GM12878 (cell line): ENCODE measurements around the gene CLASP2. TPM values are rescaled to one million over a fixed set of nuclear protein-coding genes. Genes with fewer than 3 reads are reported as not detected.
"Not testable (repeated sequence)": the region's sequence is repeated elsewhere in the genome, so short reads cannot be mapped to it uniquely, and the experiment has no call there.

ENCODE experiments used
- ATAC-seq: fragments of 200-7000 bp; cut with Tn5 transposase; 3 replicates; pipeline ENCODE4 v1.9.1; 2020; ENCODE audit warnings: mild to moderate bottlenecking, moderate library complexity
- BruUV-seq: library from RNA; stranded (reverse); fragments of 400-500 nt; replicated peaks from 2 replicates; lab custom pipeline; 2021; lab: Mats Ljungman, UMichigan
- CTCF ChIA-PET: fragments of 300-600 bp; sonication (Branson Sonifier 250); formaldehyde crosslinking; extraction: SDS; loops from one replicate; lab custom pipeline; 2021; ENCODE audit warnings: inconsistent platforms; lab: Yijun Ruan, JAX
- POLR2A ChIA-PET: fragments of 350-600 bp; formaldehyde crosslinking; extraction: SDS; loops from one replicate; lab custom pipeline; 2021; ENCODE audit warnings: inconsistent platforms; lab: Charles Lee
- RAD21 ChIA-PET: fragments of 300-600 bp; sonication (Branson Sonifier 250); formaldehyde crosslinking; loops from one replicate; lab custom pipeline; 2023; ENCODE audit warnings: antibody characterized with exemption; ENCODE audit not compliant: unreplicated experiment; lab: Charles Lee
- SMC1A ChIA-PET: fragments of 300-600 bp; sonication (Branson Sonifier 250); formaldehyde crosslinking; loops from one replicate; lab custom pipeline; 2023; ENCODE audit not compliant: unreplicated experiment, uncharacterized antibody; lab: Charles Lee
- DNase-seq: peaks from one replicate; pipeline ENCODE4 v3.0.0-alpha.2; 2011; ENCODE audit warnings: low read depth, low spot score
- FAIRE-seq: peaks from 3 replicates; lab custom pipeline; 2011; peaks lifted over from hg19 to GRCh38; lab: Jason Lieb, UNC
- H2AFZ ChIP-seq: 2 replicates; pipeline ENCODE4 v1.6.0; 2011; ENCODE audit warnings: low read depth, low read length, control low read depth; ENCODE audit not compliant: control insufficient read depth
- H3K27ac ChIP-seq: 2 replicates; pipeline ENCODE4 v1.5.1; 2011; ENCODE audit warnings: control low read depth; ENCODE audit not compliant: control insufficient read depth, insufficient read depth
- H3K27me3 ChIP-seq, 2 experiments: replicated peaks in 1 of 2; 2 replicates each; pipeline versions ENCODE4 v1.6.0 to v1.6.1; 2011; ENCODE audit warnings: low read length in 1 of 2; ENCODE audit not compliant: control insufficient read depth in 2 of 2, insufficient read depth in 2 of 2
- H3K36me3 ChIP-seq, 2 experiments: 2 replicates each; pipeline ENCODE4 v1.5.1; 2011; ENCODE audit warnings: low read length in 1 of 2; ENCODE audit not compliant: control insufficient read depth in 2 of 2, insufficient read depth in 2 of 2
- H3K4me1 ChIP-seq: 2 replicates; pipeline ENCODE4 v1.6.1; 2011; ENCODE audit warnings: mild to moderate bottlenecking, low read length, moderate library complexity, mixed read lengths; ENCODE audit not compliant: control insufficient read depth, insufficient read depth
- H3K4me2 ChIP-seq: 2 replicates; pipeline ENCODE4 v1.6.0; 2011; ENCODE audit warnings: control low read depth; ENCODE audit not compliant: control insufficient read depth, insufficient read depth
- H3K4me3 ChIP-seq: fragments of 200-600 bp; sonication (generic); 2 replicates; pipeline ENCODE4 v1.5.1; 2016
- H3K79me2 ChIP-seq: 2 replicates; pipeline ENCODE4 v1.6.0; 2011; ENCODE audit warnings: low read length; ENCODE audit not compliant: control insufficient read depth, insufficient read depth
- H3K9ac ChIP-seq: 2 replicates; pipeline ENCODE4 v1.8.0; 2011; ENCODE audit warnings: low read length, control low read depth, mixed read lengths; ENCODE audit not compliant: control insufficient read depth, insufficient read depth
- H3K9me3 ChIP-seq: replicated peaks from 3 replicates; pipeline ENCODE4 v1.5.1; 2011; ENCODE audit warnings: mild to moderate bottlenecking, low read length; ENCODE audit not compliant: control insufficient read depth, insufficient read depth
- H4K20me1 ChIP-seq: 2 replicates; pipeline ENCODE4 v1.6.0; 2011; ENCODE audit not compliant: control insufficient read depth, insufficient read depth
- CBX5 ChIP-seq: sonication (generic); IDR thresholded peaks from 2 replicates; pipeline ENCODE4 v1.6.1; 2016; ENCODE audit warnings: low read depth, moderate library complexity, mild to moderate bottlenecking, inconsistent platforms
- E2F4 ChIP-seq: IDR thresholded peaks from 2 replicates; pipeline ENCODE4 v1.6.1; 2012; ENCODE audit warnings: low read depth, low read length, improper control_type of control experiment
- ESRRA ChIP-seq: IDR thresholded peaks from 2 replicates; pipeline ENCODE4 v1.6.1; 2012; ENCODE audit warnings: mild to moderate bottlenecking, low read length, improper control_type of control experiment
- MTA3 ChIP-seq: IDR thresholded peaks from 2 replicates; pipeline ENCODE4 v1.6.1; 2012; ENCODE audit warnings: low read length, inconsistent platforms, borderline replicate concordance
- NR2F1 ChIP-seq: fragments of 450-650 bp; conservative IDR thresholded peaks from 2 replicates; pipeline ENCODE4 v1.6.1; 2017; ENCODE audit warnings: mild to moderate bottlenecking
- SMC3 ChIP-seq: IDR thresholded peaks from 2 replicates; pipeline ENCODE4 v1.6.1; 2011; ENCODE audit warnings: low read length, improper control_type of control experiment, borderline replicate concordance
- SREBF1 ChIP-seq: IDR thresholded peaks from 2 replicates; pipeline ENCODE4 v1.6.1; 2012; ENCODE audit warnings: mild to moderate bottlenecking, low read length
- SRF ChIP-seq, 2 experiments: IDR thresholded peaks; 2 replicates each; pipeline ENCODE4 v1.6.1; 2011; ENCODE audit warnings: low read depth in 2 of 2, low read length in 2 of 2, mild to moderate bottlenecking in 1 of 2, moderate library complexity in 1 of 2
- TAF1 ChIP-seq: IDR thresholded peaks from 2 replicates; pipeline ENCODE4 v1.6.1; 2011; ENCODE audit warnings: mild to moderate bottlenecking, low read depth, low read length, borderline replicate concordance
- ZBTB33 ChIP-seq: fragments of 450-650 bp; IDR thresholded peaks from 2 replicates; pipeline ENCODE4 v1.6.1; 2017; ENCODE audit warnings: mild to moderate bottlenecking
- WGBS: methylation state at CpG from one replicate; pipeline ENCODE4 v1.1.6; 2016; ENCODE audit warnings: low lambda C conversion rate; ENCODE audit not compliant: insufficient replicate concordance, insufficient coverage; ENCODE audit errors: missing lambda C conversion rate; 5-methylcytosine and 5-hydroxymethylcytosine counted together
- in situ Hi-C: fragments of 300-500 bp; cut with MboI; formaldehyde crosslinking; loops from 9 replicates; pipeline ENCODE4 v1.14.3; 2018; ENCODE audit warnings: mixed read lengths
- intact Hi-C: fragments of 100-400 bp; cut with micrococcal nuclease; formaldehyde crosslinking; loops from one replicate; pipeline ENCODE4 v1.14.2; 2022; ENCODE audit not compliant: unreplicated experiment
- polyA plus RNA-seq, 11 experiments: library from polyadenylated mRNA; depleted of rRNA in 4 of 11; unstranded in 6 of 11; stranded (reverse) in 5 of 11; fragments of >200 nt; fragmentation: Nextera tagmentation in 4 of 11; fragmentation: Illumina TruSeq in 1 of 11; extraction: Ambion mirVana in 4 of 11; extraction: Trizol in 1 of 11; gene quantifications; 1 replicate in 1 of 11; 2 replicates in 10 of 11; pipeline versions ENCODE4 v1.2.1 to v1.2.3, GENCODE V29; 2011 to 2016; ENCODE audit warnings: inconsistent platforms in 2 of 11, missing spikeins in 2 of 11, low read depth in 1 of 11
- total RNA-seq, 4 experiments: library from RNA; depleted of rRNA in 3 of 4; stranded (reverse); fragments of >200 nt in 3 of 4; fragmentation: Illumina TruSeq in 1 of 4; extraction: Trizol in 1 of 4; gene quantifications; 2 replicates each; pipeline versions ENCODE4 v1.2.1 to v1.2.3, GENCODE V29; 2013 to 2021

The CLASP2 gene
- total and polyA plus RNA-seq, 10 of the 15 experiments (the other 5 are each of a cell fraction or from before 2014, with no cell fraction given) = 4.0 to 38.3 (median 26.8) TPM

- Histone ChIP-seq H3K9ac (no peak overlapping the region), H4K20me1 (no peaks in the 10 kb centered on the region), H2AFZ (no peak overlapping the region), H3K27me3 (no peaks in the 10 kb centered on the region), H3K27ac (no peak overlapping the region), H3K4me1 (no peaks in the 10 kb centered on the region), H3K4me3 (no peak overlapping the region), H3K9me3 (no peaks in the 10 kb centered on the region), H3K36me3 (no peaks in the 10 kb centered on the region), H3K79me2 (no peaks in the 10 kb centered on the region), H3K4me2 (no peak overlapping the region)
- no peak for DNase-seq
- no peak for FAIRE-seq
- WGBS = 76% methylated on average over 15 of the region's 15 CpGs
- ChIA-PET POLR2A (no interaction called here), RAD21 (no interaction called here), SMC1A (no interaction called here), CTCF (no interaction called here)
- intact Hi-C loops = no loop called here
- TF ChIP-seq SMC3 (no peak), ZBTB33 (no peak), CBX5 (no peak), MTA3 (no peak), ESRRA (no peak), NR2F1 (no peak), E2F4 (no peak), SRF (IDR thresholded peaks at IDR 0.05; ENCODE audit: low read depth in 2 of 2, low read length in 2 of 2) (no peak), SREBF1 (no peak), TAF1 (no peak)
- ATAC-seq = no peak
- in situ Hi-C loops = no loop called here
- no TSS peak for BruUV-seq
Observed at GRCh38 chr3:33447958-33448357, 270.1 kb downstream of the CLASP2 start.

GRCh38 chr3:33447256-33447625, 270.8 kb downstream of the CLASP2 start:
- H3K4me3 ChIP-seq, CTCF ChIA-PET, H3K9ac ChIP-seq, H3K79me2 ChIP-seq, H3K9me3 ChIP-seq, H3K36me3 ChIP-seq, RAD21 ChIA-PET, H4K20me1 ChIP-seq, in situ Hi-C loops, H3K27me3 ChIP-seq, intact Hi-C loops, BruUV-seq, ATAC-seq, FAIRE-seq, H3K27ac ChIP-seq, H2AFZ ChIP-seq, H3K4me1 ChIP-seq, POLR2A ChIA-PET, H3K4me2 ChIP-seq, DNase-seq: not testable (repeated sequence)
- WGBS = 86% methylated on average over 7 of the region's 7 CpGs
- SMC1A ChIA-PET = interaction anchor here (1.6 kb wide), 1 partner anchor 11 kb away, joined by 3 read pairs; no protein-coding TSS in a partner anchor
